ENCODE data around the gene KIAA1549.

KIAA1549 gene

DNA sequence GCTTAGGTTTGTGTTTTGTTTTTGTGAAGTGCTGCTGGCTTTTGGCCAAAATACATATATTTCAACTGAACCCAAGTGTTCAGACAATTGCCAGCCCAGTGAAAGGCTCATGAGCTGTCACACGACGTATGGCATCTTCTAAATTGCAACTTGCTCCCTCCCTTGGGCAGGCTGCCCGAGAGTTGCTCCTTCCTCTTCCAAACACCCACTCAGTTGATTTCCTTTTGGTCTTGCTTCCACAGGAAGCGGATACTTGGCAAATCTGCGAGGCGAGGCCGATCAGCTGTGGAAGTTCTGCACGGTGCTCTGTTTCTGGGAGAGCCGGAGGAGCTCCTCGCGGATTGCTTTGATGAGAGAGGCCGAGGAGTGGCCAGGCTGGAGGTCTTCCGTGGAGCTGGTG is 143.6 kb downstream of the KIAA1549 start:
- Histone ChIP-seq H3K27ac (ENCODE audit: low read length, poor library complexity, severe bottlenecking) (no peak overlapping the region), H3K23ac (ENCODE audit: low read length in 2 of 2) (no peak overlapping the region), H4K91ac (ENCODE audit: low read length) (no peak overlapping the region), H3K4me3 (ENCODE audit: insufficient read depth in 1 of 2, low read depth in 1 of 2, low read length in 2 of 2) (no peak overlapping the region), H3K79me1 (replicated peaks; ENCODE audit: low read length, poor library complexity, severe bottlenecking) (no peaks in the 10 kb centered on the region), H2BK15ac (ENCODE audit: low read depth, poor library complexity, severe bottlenecking) (no peak overlapping the region), H3K4me1 (ENCODE audit: control insufficient read depth, insufficient read depth, low read depth, low read length) (peaks cover 5% of the 10 kb centered on the region), H4K8ac (ENCODE audit: low read length) (no peak overlapping the region), H3K27me3 (ENCODE audit: control insufficient read depth in 1 of 2, insufficient read depth in 1 of 2, low read length in 2 of 2) (no peaks in the 10 kb centered on the region), H2BK120ac (ENCODE audit: low read depth, low read length) (no peak overlapping the region), H3K4ac (ENCODE audit: low read depth in 1 of 2, low read length in 2 of 2) (no peak overlapping the region), H3K14ac (ENCODE audit: low read length in 2 of 2) (no peak overlapping the region), H3K9me3 (ENCODE audit: control insufficient read depth, low read length) (no peaks in the 10 kb centered on the region), H2BK5ac (ENCODE audit: low read depth, low read length, poor library complexity, severe bottlenecking) (no peak overlapping the region), H2AFZ (ENCODE audit: low read depth, low read length) (no peak overlapping the region), H3K9ac (ENCODE audit: low read length) (no peak overlapping the region), H3K18ac (ENCODE audit: low read depth in 1 of 2, low read length in 2 of 2) (no peak overlapping the region), H3K36me3 (ENCODE audit: control insufficient read depth in 1 of 2, insufficient read depth in 2 of 2, low read depth in 1 of 2, low read length in 2 of 2) (peaks cover 0 to 11% of the 10 kb centered on the region in 2 experiments), H3K4me2 (ENCODE audit: low read length, poor library complexity, severe bottlenecking) (no peak overlapping the region), H2BK12ac (ENCODE audit: low read length in 2 of 2) (no peak overlapping the region), H2AK5ac (ENCODE audit: low read length, severe bottlenecking) (no peak overlapping the region)
- WGBS: 89% methylated on average over 13 of the region's 13 CpGs
- DNase-seq: no peak

DNA sequence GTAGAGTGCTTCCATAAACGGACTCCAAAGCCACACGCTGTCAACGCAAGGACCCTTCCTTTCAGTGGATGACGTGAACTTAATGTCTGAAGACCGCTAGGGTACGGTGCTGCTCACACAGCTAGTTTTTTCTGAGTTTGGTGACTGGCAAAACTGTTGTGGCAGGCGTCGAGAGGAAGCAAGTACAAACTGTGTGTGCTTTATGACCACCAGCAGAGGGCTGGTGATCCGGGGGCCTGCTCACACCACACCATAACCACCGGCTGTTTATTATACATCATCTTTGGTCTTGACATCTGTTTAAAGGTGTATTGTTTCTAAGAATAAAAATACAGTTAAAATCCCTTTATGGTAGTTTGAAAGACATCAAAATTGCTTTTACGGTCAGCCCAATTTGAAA is 146.1 kb downstream of the KIAA1549 start:
- no peak overlapping the region for H3K23ac ChIP-seq (ENCODE audit: low read length in 2 of 2)
- H4K8ac ChIP-seq (ENCODE audit: low read length): no peak overlapping the region
- H3K4ac ChIP-seq (ENCODE audit: low read depth in 1 of 2, low read length in 2 of 2): no peak overlapping the region
- no peak overlapping the region for H2BK5ac ChIP-seq (ENCODE audit: low read depth, low read length, poor library complexity, severe bottlenecking)
- H3K4me2 ChIP-seq (ENCODE audit: low read length, poor library complexity, severe bottlenecking): no peak overlapping the region
- H3K27me3 ChIP-seq (ENCODE audit: control insufficient read depth in 1 of 2, insufficient read depth in 1 of 2, low read length in 2 of 2): no peaks in the 10 kb centered on the region
- H2BK120ac ChIP-seq (ENCODE audit: low read depth, low read length): no peak overlapping the region
- H3K9me3 ChIP-seq (ENCODE audit: control insufficient read depth, low read length): no peaks in the 10 kb centered on the region
- no peak overlapping the region for H2AK5ac ChIP-seq (ENCODE audit: low read length, severe bottlenecking)
- no peaks in the 10 kb centered on the region for H3K79me1 ChIP-seq (replicated peaks; ENCODE audit: low read length, poor library complexity, severe bottlenecking)
- no peaks in the 10 kb centered on the region for H3K4me1 ChIP-seq (ENCODE audit: control insufficient read depth, insufficient read depth, low read depth, low read length)
- no peak overlapping the region for H2BK15ac ChIP-seq (ENCODE audit: low read depth, poor library complexity, severe bottlenecking)
- no peak overlapping the region for H3K9ac ChIP-seq (ENCODE audit: low read length)
- no peak overlapping the region for H3K14ac ChIP-seq (ENCODE audit: low read length in 2 of 2)
- H3K36me3 ChIP-seq (ENCODE audit: control insufficient read depth in 1 of 2, insufficient read depth in 2 of 2, low read depth in 1 of 2, low read length in 2 of 2): peaks cover 0 to 11% of the 10 kb centered on the region in 2 experiments
- H2BK12ac ChIP-seq (ENCODE audit: low read length in 2 of 2): no peak overlapping the region
- H3K4me3 ChIP-seq (ENCODE audit: insufficient read depth in 1 of 2, low read depth in 1 of 2, low read length in 2 of 2): no peak overlapping the region
- no peak overlapping the region for H2AFZ ChIP-seq (ENCODE audit: low read depth, low read length)
- no peak overlapping the region for H3K18ac ChIP-seq (ENCODE audit: low read depth in 1 of 2, low read length in 2 of 2)
- WGBS: 92% methylated on average over 9 of the region's 11 CpGs
- H3K27ac ChIP-seq (ENCODE audit: low read length, poor library complexity, severe bottlenecking): no peak overlapping the region
- no peak for DNase-seq
- no peak overlapping the region for H4K91ac ChIP-seq (ENCODE audit: low read length)

- Histone ChIP-seq H2AK5ac (ENCODE audit: low read length, severe bottlenecking) (no peak overlapping the region), H4K91ac (ENCODE audit: low read length) (no peak overlapping the region), H3K23ac (ENCODE audit: low read length in 2 of 2) (no peak overlapping the region), H3K36me3 (ENCODE audit: control insufficient read depth in 1 of 2, insufficient read depth in 2 of 2, low read depth in 1 of 2, low read length in 2 of 2) (peaks cover 0 to 11% of the 10 kb centered on the region in 2 experiments), H3K4me1 (ENCODE audit: control insufficient read depth, insufficient read depth, low read depth, low read length) (no peaks in the 10 kb centered on the region), H2BK12ac (ENCODE audit: low read length in 2 of 2) (no peak overlapping the region), H2BK120ac (ENCODE audit: low read depth, low read length) (no peak overlapping the region), H3K4ac (ENCODE audit: low read depth in 1 of 2, low read length in 2 of 2) (no peak overlapping the region), H4K8ac (ENCODE audit: low read length) (no peak overlapping the region), H3K18ac (ENCODE audit: low read depth in 1 of 2, low read length in 2 of 2) (no peak overlapping the region), H3K9me3 (ENCODE audit: control insufficient read depth, low read length) (no peaks in the 10 kb centered on the region), H3K9ac (ENCODE audit: low read length) (no peak overlapping the region), H3K79me1 (replicated peaks; ENCODE audit: low read length, poor library complexity, severe bottlenecking) (no peaks in the 10 kb centered on the region), H3K4me3 (ENCODE audit: insufficient read depth in 1 of 2, low read depth in 1 of 2, low read length in 2 of 2) (no peak overlapping the region), H2AFZ (ENCODE audit: low read depth, low read length) (no peak overlapping the region), H3K27ac (ENCODE audit: low read length, poor library complexity, severe bottlenecking) (no peak overlapping the region), H3K27me3 (ENCODE audit: control insufficient read depth in 1 of 2, insufficient read depth in 1 of 2, low read length in 2 of 2) (no peaks in the 10 kb centered on the region), H2BK15ac (ENCODE audit: low read depth, poor library complexity, severe bottlenecking) (no peak overlapping the region), H3K4me2 (ENCODE audit: low read length, poor library complexity, severe bottlenecking) (no peak overlapping the region), H3K14ac (ENCODE audit: low read length in 2 of 2) (no peak overlapping the region), H2BK5ac (ENCODE audit: low read depth, low read length, poor library complexity, severe bottlenecking) (no peak overlapping the region)
- over 99% methylated on average over 7 of the region's 9 CpGs for WGBS
- DNase-seq: no peak
Observed at GRCh38 chr7:138834583-138834982, 146.6 kb downstream of the KIAA1549 start.

DNA sequence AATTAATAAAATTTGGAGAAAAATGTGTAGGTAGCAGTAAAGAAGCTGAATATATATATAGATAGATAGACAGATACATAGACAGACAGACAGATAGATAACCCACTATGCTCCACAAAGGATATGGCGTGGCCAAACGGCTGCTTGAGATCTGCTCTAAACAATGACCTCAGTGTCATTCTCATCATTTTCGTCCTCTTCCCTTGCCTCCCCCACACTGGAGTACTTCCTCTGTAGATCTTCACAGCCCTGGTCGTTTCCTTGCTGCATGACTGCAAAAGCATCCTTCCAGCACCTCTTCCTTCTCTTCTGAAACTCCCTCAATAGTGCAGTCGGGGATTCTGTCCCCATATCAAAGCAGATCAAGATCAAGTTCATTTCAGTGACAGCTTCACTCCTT is 147.6 kb downstream of the KIAA1549 start:
- Histone ChIP-seq H2AK5ac (ENCODE audit: low read length, severe bottlenecking) (no peak overlapping the region), H3K4me3 (ENCODE audit: insufficient read depth in 1 of 2, low read depth in 1 of 2, low read length in 2 of 2) (no peak overlapping the region), H3K27me3 (ENCODE audit: control insufficient read depth in 1 of 2, insufficient read depth in 1 of 2, low read length in 2 of 2) (no peaks in the 10 kb centered on the region), H4K8ac (ENCODE audit: low read length) (no peak overlapping the region), H3K9me3 (ENCODE audit: control insufficient read depth, low read length) (no peaks in the 10 kb centered on the region), H3K23ac (ENCODE audit: low read length in 2 of 2) (no peak overlapping the region), H3K27ac (ENCODE audit: low read length, poor library complexity, severe bottlenecking) (no peak overlapping the region), H3K4ac (ENCODE audit: low read depth in 1 of 2, low read length in 2 of 2) (no peak overlapping the region), H3K4me2 (ENCODE audit: low read length, poor library complexity, severe bottlenecking) (no peak overlapping the region), H2BK5ac (ENCODE audit: low read depth, low read length, poor library complexity, severe bottlenecking) (no peak overlapping the region), H2BK12ac (ENCODE audit: low read length in 2 of 2) (no peak overlapping the region), H2AFZ (ENCODE audit: low read depth, low read length) (no peak overlapping the region), H2BK15ac (ENCODE audit: low read depth, poor library complexity, severe bottlenecking) (no peak overlapping the region), H4K91ac (ENCODE audit: low read length) (no peak overlapping the region), H3K4me1 (ENCODE audit: control insufficient read depth, insufficient read depth, low read depth, low read length) (no peaks in the 10 kb centered on the region), H3K18ac (ENCODE audit: low read depth in 1 of 2, low read length in 2 of 2) (no peak overlapping the region), H3K79me1 (replicated peaks; ENCODE audit: low read length, poor library complexity, severe bottlenecking) (no peaks in the 10 kb centered on the region), H3K9ac (ENCODE audit: low read length) (no peak overlapping the region), H3K36me3 (ENCODE audit: control insufficient read depth in 1 of 2, insufficient read depth in 2 of 2, low read depth in 1 of 2, low read length in 2 of 2) (peaks cover 0 to 11% of the 10 kb centered on the region in 2 experiments), H3K14ac (ENCODE audit: low read length in 2 of 2) (no peak overlapping the region), H2BK120ac (ENCODE audit: low read depth, low read length) (no peak overlapping the region)
- no peak for DNase-seq
- WGBS: 77% methylated on average over 5 of the region's 5 CpGs

Data from mesenchymal stem cell (in vitro differentiated cells and primary cell).